Transverse colon (tissue), 4 donors: ENCODE measurements around the gene RNF126.
"Not testable (repeated sequence)": the region's sequence is repeated elsewhere in the genome, so short reads cannot be mapped to it uniquely, and the experiment has no call there.

ENCODE experiments used
- EP300 ChIP-seq: sonication (generic); formaldehyde crosslinking; IDR thresholded peaks from one replicate; pipeline ENCODE4 v1.6.1; 2017; ENCODE audit warnings: antibody characterized with exemption, low read depth
- POLR2A ChIP-seq: fragments of 450-650 bp; IDR thresholded peaks from one replicate; pipeline ENCODE4 v1.6.1; 2016; ENCODE audit warnings: antibody characterized with exemption, mild to moderate bottlenecking, moderate library complexity
- POLR2AphosphoS5 ChIP-seq, 3 donors: sonication (generic); formaldehyde crosslinking; IDR thresholded peaks; one replicate each; pipeline ENCODE4 v1.6.1; 2016; ENCODE audit warnings: antibody characterized with exemption in 3 of 3
- TF ChIP-seq, protein P1 (sequence below), 5 experiments: fragments of 200-600 bp in 3 of 5; fragments of 450-650 bp in 2 of 5; sonication (generic) in 3 of 5; IDR thresholded peaks; 1 replicate in 2 of 5; 2 replicates in 3 of 5; pipeline ENCODE4 v1.5.1; 2016 to 2017; ENCODE audit warnings: antibody characterized with exemption in 5 of 5, inconsistent platforms in 3 of 5, mild to moderate bottlenecking in 2 of 5, moderate library complexity in 1 of 5

DNA sequence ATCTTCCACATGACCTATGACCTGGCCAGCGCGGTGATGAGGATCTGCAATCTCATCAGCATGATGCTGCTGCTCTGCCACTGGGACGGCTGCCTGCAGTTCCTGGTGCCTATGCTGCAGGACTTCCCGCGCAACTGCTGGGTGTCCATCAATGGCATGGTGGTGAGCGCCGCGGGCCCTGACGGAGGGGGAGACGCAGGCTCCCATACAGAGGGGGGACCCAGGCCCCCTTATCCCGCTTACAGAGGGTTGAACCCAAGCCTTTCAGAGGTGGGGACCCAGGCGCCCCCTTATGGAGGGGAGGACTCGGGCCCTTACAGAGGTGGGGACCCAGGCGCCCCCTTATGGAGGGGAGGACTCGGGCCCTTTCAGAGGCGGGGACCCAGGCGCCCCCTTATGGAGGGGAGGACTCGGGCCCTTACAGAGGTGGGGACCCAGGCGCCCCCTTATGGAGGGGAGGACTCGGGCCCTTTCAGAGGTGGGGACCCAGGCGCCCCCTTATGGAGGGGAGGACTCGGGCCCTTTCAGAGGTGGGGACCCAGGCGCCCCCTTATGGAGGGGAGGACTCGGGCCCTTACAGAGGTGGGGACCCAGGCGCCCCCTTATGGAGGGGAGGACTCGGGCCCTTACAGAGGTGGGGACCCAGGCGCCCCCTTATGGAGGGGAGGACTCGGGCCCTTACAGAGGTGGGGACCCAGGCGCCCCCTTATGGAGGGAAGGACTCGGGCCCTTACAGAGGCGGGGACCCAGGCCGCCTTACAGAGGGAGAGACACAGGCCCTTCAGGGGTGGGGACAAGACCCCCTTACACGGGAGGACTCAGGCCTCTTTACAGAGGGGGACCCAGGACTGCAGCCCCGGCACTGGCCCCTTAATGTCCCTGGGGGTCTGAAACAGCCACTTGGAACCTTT is 57.7 kb downstream of the RNF126 start:
- not testable (repeated sequence) for TF ChIP-seq EP300; POLR2AphosphoS5 (IDR thresholded peaks at IDR 0.05); POLR2A
- TF ChIP-seq, protein P1, sequence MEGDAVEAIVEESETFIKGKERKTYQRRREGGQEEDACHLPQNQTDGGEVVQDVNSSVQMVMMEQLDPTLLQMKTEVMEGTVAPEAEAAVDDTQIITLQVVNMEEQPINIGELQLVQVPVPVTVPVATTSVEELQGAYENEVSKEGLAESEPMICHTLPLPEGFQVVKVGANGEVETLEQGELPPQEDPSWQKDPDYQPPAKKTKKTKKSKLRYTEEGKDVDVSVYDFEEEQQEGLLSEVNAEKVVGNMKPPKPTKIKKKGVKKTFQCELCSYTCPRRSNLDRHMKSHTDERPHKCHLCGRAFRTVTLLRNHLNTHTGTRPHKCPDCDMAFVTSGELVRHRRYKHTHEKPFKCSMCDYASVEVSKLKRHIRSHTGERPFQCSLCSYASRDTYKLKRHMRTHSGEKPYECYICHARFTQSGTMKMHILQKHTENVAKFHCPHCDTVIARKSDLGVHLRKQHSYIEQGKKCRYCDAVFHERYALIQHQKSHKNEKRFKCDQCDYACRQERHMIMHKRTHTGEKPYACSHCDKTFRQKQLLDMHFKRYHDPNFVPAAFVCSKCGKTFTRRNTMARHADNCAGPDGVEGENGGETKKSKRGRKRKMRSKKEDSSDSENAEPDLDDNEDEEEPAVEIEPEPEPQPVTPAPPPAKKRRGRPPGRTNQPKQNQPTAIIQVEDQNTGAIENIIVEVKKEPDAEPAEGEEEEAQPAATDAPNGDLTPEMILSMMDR (IDR thresholded peaks at IDR 0.05), result not testable (repeated sequence)
